IPS-11a (cell line): Measurements from ENCODE around the gene MLPH.
A peak's percentile ranks its signal among the peaks of the same experiment; 100 is the strongest.

ENCODE experiments used
- H3K4me3 ChIP-seq: one replicate; pipeline ENCODE4 v1.5.1; 2013; ENCODE audit warnings: low read depth, low read length, control low read depth

MLPH gene

GRCh38 chr2:237475704-237476141 lies 11.3 kb upstream of the MLPH start:
- H3K4me3 ChIP-seq, result peak overlapping the region; percentile 68

- H3K4me3 ChIP-seq, result no peak overlapping the region
Observed at GRCh38 chr2:237478095-237478494, 9.0 kb upstream of the MLPH start.

DNA sequence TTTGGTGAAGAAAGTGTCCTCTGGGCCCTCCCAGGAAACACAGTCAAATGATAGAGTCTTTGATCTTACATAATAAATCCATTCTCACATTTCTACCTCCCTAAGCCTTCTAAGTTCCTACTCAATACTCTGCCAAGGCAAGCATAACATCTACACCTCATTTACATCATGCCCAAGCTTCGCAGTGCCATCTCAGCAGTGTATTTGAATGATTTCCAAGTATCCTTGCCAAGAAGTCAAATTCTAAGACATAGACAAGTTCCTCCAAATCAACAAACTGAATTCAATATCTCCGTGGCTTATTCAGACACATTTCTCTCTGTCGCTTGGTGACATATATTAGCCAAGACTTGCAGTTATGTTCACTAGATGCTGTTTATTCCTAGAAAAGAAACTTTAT lies 8.1 kb upstream of the MLPH start:
- no peak overlapping the region for H3K4me3 ChIP-seq

DNA sequence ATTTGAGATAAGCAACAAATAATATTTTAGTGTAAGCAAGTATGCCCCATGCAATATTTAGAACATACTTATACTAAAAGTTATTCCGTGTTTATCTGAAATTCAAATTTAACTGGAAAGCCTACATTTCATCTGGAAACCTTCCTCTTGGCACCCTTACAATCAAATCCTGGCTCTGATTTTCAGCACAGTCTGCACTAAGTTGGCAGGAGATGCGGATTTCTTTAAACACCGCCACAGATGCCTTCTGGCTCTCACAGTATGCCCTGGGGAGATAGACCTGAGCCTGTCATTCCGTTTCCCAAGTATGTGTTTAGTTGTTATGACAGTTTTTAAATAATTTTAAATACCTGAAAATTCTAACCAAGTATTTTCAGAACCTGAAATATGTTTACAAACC lies 7.3 kb upstream of the MLPH start:
- H3K4me3 ChIP-seq, result no peak overlapping the region

DNA sequence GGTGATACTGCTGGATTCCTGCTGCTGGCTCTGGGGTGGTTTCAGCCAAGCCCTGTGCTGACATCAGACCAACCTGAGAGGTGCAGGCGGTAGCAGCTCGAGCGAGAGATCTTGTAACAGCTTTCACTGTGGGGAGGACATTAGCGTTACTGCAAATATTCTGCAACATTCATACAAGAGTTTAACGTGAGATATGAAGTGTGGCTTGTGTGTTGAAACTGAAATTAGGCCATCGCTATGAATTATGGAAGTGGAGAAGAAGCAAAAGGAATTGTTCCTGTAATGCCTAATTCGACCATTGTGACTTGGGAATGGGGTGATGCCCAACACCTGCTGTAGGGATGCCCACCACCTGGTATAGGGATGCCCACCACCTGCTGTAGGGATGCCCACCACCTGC lies 6.5 kb upstream of the MLPH start:
- H3K4me3 ChIP-seq, result no peak overlapping the region

DNA sequence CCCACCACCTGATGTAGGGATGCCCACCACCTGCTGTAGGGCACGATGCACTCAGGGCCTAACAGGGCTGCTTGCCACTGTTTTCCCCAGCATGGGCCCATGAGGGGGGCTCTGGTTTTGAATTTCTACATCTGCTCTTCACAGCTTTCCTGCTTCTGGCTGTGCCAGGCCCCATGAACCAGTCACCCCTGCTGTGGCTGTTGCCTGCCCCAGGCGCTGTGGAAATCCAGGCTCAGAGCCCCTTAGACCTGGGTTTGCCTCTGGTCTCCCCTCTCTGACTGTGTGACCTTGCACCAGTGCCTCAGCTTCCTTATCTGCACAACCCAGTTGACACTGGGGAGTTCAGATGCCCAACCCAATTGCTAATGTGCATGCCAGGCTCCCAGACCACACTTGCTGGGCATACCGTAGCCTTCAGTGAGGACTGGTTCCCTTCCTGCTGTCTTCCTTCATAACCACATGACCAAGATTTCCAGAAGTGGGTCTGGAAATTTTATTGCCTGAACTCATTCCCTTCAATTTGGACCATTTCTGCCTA lies 6.0 kb upstream of the MLPH start:
- no peak overlapping the region for H3K4me3 ChIP-seq

- no peak overlapping the region for H3K4me3 ChIP-seq
Observed at GRCh38 chr2:237482485-237482884, 4.6 kb upstream of the MLPH start.

DNA sequence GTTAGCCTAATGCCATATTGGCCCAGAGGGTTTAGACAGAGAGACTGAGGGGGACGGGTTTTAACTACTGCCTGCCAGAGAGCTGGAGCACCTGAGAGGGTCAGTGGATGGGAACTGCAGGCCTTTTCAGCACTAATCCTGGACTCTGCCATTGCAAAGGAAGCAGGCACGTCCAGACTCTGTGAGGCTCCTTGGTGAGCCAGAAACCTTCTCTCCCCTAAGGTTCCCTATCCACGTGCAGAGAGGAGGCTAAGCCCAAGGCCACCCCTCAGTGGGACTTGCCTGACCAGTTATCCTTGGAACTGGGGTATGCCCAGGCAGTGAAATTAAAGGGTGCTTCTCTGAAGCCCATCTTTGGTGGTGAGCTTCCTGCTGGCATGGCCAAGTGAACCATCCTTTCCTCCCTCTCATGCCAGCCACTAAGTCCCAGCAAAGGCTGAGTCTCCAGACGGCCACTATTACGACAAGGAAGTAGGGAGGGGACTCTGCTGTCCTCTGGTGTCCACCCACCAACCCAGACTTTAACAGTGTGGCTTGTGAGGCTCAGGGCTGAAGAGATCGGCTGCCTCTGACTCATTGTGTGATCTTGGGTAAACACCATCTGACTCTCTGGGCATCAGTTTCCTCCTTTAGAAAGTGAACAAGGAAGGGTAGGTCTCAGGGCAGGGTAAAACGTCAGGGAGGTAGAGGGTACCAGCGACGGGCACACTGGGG lies 3.9 kb upstream of the MLPH start:
- no peak overlapping the region for H3K4me3 ChIP-seq

DNA sequence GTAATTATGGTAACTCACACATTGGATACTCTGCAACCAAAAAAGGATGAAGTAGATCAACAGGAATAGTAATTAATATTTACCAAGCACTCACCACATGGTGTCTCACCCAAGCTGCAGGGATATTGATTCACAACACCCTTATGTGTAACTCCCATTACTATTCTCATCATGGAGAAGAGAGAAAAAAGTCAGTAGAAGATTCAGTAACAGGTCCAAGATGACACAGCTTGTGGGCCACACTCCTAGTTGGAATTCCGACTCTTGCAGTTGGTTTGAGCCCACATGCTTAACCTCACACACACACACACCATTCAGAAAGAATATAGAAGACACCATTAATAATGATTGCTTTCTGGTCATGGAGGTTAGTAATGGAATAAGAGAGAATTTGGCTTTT lies 1.7 kb upstream of the MLPH start:
- no peak overlapping the region for H3K4me3 ChIP-seq

DNA sequence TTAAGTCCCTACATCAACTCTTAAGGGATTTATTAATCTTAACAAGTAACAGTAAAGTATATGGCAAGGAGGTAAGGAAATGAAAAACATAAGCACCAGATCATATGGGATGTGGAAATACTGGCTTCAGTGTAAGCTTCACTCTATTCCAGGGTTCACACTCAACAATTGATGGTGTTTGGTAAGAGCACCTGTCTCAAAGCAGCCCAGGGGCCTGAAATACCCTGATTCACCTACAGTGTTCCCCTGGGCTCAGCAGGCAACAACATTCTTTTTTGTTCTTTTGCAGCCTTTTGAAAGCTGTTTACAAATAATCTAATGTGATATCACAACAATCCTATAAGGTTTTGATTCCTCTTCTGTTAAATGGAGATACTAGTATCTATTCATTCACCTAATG lies 1.2 kb upstream of the MLPH start:
- peak overlapping the region; percentile 64 for H3K4me3 ChIP-seq

- peak overlapping the region; percentile 64 for H3K4me3 ChIP-seq
Observed at GRCh38 chr2:237486334-237486818, 675 bp upstream of the MLPH start.

DNA sequence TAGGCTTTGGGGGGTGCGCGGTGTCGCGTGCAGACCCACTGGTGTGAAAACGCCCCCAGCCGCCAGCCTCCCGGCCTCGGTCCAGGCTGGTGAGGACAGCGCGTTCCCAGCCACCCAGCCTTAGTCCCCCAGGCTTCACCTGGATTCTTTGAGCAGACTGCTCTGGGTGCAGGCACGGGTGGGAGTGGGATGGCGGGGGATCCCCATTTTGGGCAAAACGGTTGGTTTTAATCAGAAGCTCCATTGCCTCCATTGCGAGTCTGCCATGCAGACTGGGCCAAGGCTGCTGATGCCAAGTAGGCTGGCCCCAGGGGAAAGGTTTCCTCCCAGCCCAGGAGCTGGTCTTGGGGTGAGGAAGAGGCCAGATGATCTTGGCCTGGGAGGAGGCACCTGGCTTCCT lies 445 bp downstream of the MLPH start:
- H3K4me3 ChIP-seq, result peak overlapping the region; percentile 64

GRCh38 chr2:237488295-237488694 lies 1.2 kb downstream of the MLPH start:
- H3K4me3 ChIP-seq, result no peak overlapping the region

DNA sequence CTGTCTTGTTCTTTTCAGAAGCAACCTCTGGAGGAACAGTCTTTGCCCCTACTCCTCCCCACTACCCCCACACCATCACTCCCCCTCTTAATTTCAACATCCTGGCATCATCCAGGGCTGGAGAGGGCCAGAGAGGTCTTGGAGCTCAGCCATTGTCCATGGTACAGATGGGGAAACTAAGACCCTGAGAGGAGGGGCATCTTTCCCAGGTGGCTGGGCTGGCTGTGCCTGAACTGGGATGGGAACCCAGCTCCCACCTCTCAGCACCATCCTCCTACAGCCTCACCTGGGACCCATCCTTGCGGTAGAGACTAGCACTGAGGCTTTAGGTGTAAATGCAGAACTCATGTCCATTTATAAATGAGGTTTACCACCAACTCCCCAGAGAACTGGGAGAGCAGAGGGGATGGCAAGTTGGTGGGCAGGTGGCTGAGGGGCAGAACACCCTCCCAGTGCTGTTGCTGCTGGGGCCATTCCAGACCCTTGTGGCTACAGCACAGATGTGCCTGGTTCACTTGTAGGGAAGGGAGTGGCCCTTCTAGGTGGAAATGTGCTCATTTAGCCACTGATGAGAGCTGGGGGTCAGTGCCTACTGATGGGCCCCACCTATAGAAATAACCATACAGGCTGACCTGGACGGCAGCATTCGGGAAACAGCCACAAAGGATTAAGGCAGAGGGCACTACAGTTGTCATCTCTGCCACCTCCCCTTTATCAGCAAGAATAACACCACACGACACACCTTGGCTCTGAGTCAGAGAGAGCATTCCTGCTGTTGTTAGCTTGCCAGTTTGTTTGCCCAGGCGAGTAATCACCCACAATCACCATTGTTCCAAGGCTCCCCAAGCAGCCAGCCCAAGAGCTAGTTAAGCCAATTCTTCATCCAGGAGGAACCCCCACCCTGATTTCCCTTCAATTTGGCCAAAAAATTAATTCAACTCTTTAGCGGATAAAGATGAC lies 2.1 kb downstream of the MLPH start:
- H3K4me3 ChIP-seq, result no peak overlapping the region

DNA sequence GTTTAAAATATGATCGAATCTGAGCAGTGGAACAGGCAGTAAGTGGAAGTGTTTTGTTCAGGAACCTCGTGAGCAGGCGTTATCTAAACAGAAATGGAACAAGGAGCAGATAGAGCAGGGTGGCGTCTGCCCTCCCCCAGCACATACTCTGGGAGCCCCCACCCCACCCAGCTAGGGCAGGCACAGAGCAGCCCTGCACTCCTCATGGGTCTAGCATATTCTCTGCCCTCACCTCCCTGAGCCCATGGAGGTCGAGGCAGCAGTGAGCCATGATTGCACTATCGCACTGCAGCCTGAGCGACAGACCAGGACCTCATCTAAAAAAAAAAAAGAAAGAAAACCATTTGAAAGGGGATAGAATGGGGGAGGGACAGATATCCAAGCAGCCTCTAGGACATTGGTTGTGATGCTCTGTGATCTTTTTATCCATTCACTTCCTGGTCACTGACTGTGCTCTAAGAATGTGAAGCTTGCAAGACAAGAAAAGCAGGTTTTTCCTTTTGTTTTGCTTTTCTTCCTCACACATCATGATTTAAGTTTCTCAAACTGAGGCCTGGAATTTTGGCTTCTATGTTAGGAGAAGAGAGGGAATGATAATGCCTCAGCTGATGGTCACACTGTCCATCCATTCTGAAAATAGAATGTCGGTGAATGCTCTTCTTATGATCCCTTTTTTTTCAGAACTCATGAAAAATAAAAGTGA lies 3.1 kb downstream of the MLPH start:
- H3K4me3 ChIP-seq, result no peak overlapping the region

- no peak overlapping the region for H3K4me3 ChIP-seq
Observed at GRCh38 chr2:237490795-237491194, 3.7 kb downstream of the MLPH start.

- H3K4me3 ChIP-seq, result no peak overlapping the region
Observed at GRCh38 chr2:237491515-237492118, 4.6 kb downstream of the MLPH start.

- no peak overlapping the region for H3K4me3 ChIP-seq
Observed at GRCh38 chr2:237492137-237492890, 5.3 kb downstream of the MLPH start.

DNA sequence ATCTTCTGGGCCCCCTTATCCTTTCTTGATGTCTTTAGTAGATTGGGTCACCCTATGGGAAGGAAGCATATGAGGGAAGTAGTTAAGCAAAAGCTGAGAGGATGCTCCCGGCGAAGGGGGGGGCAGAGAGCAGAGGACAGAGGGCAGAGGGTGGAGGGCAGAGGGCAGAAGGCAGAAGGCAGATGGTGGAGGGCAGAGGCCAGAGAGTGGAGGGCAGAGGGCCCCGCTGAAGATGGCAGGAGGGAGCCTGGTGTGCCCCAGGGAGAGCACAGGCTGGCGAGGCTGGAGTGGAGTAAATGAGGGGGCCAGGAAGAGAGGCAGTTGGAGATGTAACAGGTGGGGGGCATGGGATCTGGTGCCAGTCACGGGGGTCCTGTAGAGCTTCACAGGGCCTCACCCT lies 7.0 kb downstream of the MLPH start:
- no peak overlapping the region for H3K4me3 ChIP-seq

- H3K4me3 ChIP-seq, result no peak overlapping the region
Observed at GRCh38 chr2:237495521-237496117, 8.6 kb downstream of the MLPH start.
